DOHH2 (cell line): ENCODE measurements around the gene FAM234A.

Experiments
- H3F3A ChIP-seq: fragments of 200-600 bp; sonication (generic), shearing (Covaris generic); 2 replicates; pipeline ENCODE4 v1.6.0; 2016; ENCODE audit warnings: antibody characterized with exemption, mild to moderate bottlenecking; ENCODE audit not compliant: control insufficient read depth, insufficient read depth
- H3K27ac ChIP-seq: fragments of 200-600 bp; sonication (generic); 2 replicates; pipeline ENCODE4 v1.5.1; 2014; ENCODE audit warnings: low read depth, mild to moderate bottlenecking, low read length, moderate library complexity
- H3K27me3 ChIP-seq: fragments of 200-600 bp; sonication (generic); 2 replicates; pipeline ENCODE4 v1.6.1; 2014; ENCODE audit warnings: mild to moderate bottlenecking, low read length, mixed read lengths; ENCODE audit not compliant: control insufficient read depth
- H3K36me3 ChIP-seq: fragments of 200-600 bp; sonication (generic); 2 replicates; pipeline ENCODE4 v1.6.1; 2014; ENCODE audit warnings: mild to moderate bottlenecking, low read length, moderate library complexity, mixed read lengths; ENCODE audit not compliant: control insufficient read depth
- H3K4me1 ChIP-seq: fragments of 200-600 bp; sonication (generic); 2 replicates; pipeline ENCODE4 v1.6.1; 2014; ENCODE audit warnings: mild to moderate bottlenecking, low read length, mixed read lengths; ENCODE audit not compliant: control insufficient read depth
- H3K4me2 ChIP-seq: fragments of 200-600 bp; sonication (generic); 2 replicates; pipeline ENCODE4 v1.6.0; 2014; ENCODE audit warnings: mild to moderate bottlenecking, low read length, moderate library complexity
- H3K4me3 ChIP-seq: fragments of 200-600 bp; sonication (generic); 2 replicates; pipeline ENCODE4 v1.5.1; 2014; ENCODE audit warnings: mild to moderate bottlenecking, low read length, mixed read lengths
- H3K79me2 ChIP-seq: fragments of 200-600 bp; sonication (generic); 2 replicates; pipeline ENCODE4 v1.6.1; 2014; ENCODE audit warnings: mild to moderate bottlenecking, low read length, mixed read lengths; ENCODE audit not compliant: control insufficient read depth
- H3K9me2 ChIP-seq: fragments of 200-600 bp; sonication (generic); replicated peaks from 2 replicates; pipeline ENCODE4 v1.6.1; 2014; ENCODE audit warnings: mild to moderate bottlenecking, low read length, mixed read lengths; ENCODE audit not compliant: control insufficient read depth
- H3K9me3 ChIP-seq: fragments of 200-600 bp; sonication (generic); 2 replicates; pipeline ENCODE4 v1.6.1; 2014; ENCODE audit warnings: antibody characterized with exemption, low read length, mixed read lengths; ENCODE audit not compliant: control insufficient read depth, insufficient read depth
- H4K20me1 ChIP-seq: fragments of 200-600 bp; sonication (generic); 2 replicates; pipeline ENCODE4 v1.6.0; 2014; ENCODE audit warnings: low read depth, mild to moderate bottlenecking, antibody characterized with exemption, low read length, moderate library complexity; ENCODE audit not compliant: control insufficient read depth, insufficient read depth
- EZH2phosphoT487 ChIP-seq: fragments of 200-600 bp; sonication (generic); IDR thresholded peaks from 2 replicates; pipeline ENCODE4 v1.6.1; 2017; ENCODE audit warnings: borderline replicate concordance, mild to moderate bottlenecking, antibody characterized with exemption, low read length, moderate library complexity, mixed read lengths
- TF ChIP-seq, protein P1 (sequence below): fragments of 200-600 bp; sonication (generic); IDR thresholded peaks from one replicate; pipeline ENCODE4 v1.5.1; 2014; ENCODE audit warnings: antibody characterized with exemption, mild to moderate bottlenecking, low read depth, low read length; ENCODE audit not compliant: poor library complexity, severe bottlenecking

FAM234A gene

DNA sequence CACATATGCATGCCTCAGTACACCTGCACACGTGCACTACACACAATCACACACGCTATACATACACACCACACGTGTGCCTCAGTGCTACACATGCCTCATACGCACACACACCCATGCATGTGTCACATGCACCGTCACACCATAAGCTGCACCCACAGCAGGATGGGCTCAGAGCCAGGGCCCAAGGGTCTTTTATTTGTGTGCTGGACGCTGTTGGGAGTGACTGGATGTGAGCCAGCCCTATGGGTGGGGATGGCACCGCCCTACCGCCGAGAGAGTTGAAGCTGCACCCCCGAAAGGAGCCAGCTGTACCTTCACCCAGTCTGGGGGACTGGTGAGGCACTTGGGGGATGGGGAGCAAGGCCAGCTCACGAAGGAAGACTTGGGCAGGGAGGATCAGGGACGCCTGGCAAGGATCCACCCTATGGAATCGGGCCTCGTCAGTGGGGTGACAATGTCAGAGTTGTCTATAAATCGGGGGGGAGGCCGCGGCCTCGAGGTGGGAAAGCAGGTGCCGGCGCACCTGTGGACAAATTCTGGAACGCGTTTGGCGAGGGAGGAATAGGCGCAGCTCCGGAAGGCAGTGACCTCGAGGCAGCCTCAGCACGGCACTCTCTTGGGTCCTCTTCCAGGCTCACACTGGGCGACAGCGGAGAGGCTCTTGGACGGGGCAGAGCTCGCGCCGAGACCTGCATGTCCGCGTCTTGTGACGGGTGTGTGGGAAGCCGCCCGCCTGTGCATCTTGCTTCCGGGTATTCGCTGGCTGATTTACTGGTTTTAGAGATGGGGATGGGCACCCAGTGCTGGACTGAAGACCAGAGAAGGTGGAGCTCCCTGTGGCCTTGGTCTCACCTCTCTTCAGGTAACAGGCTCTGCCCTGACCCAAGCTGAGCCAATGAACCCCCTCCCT, 33.8 kb downstream of the FAM234A start:
- Histone ChIP-seq H3K9me3 (no peaks in the 10 kb centered on the region), H3K4me1 (no peaks in the 10 kb centered on the region), H3K36me3 (no peaks in the 10 kb centered on the region), H3K4me2 (no peak overlapping the region), H3K79me2 (no peaks in the 10 kb centered on the region), H4K20me1 (no peaks in the 10 kb centered on the region), H3K27me3 (no peaks in the 10 kb centered on the region), H3F3A (no peaks in the 10 kb centered on the region), H3K9me2 (no peaks in the 10 kb centered on the region), H3K27ac (no peak overlapping the region), H3K4me3 (no peak overlapping the region)
- TF ChIP-seq, protein P1, sequence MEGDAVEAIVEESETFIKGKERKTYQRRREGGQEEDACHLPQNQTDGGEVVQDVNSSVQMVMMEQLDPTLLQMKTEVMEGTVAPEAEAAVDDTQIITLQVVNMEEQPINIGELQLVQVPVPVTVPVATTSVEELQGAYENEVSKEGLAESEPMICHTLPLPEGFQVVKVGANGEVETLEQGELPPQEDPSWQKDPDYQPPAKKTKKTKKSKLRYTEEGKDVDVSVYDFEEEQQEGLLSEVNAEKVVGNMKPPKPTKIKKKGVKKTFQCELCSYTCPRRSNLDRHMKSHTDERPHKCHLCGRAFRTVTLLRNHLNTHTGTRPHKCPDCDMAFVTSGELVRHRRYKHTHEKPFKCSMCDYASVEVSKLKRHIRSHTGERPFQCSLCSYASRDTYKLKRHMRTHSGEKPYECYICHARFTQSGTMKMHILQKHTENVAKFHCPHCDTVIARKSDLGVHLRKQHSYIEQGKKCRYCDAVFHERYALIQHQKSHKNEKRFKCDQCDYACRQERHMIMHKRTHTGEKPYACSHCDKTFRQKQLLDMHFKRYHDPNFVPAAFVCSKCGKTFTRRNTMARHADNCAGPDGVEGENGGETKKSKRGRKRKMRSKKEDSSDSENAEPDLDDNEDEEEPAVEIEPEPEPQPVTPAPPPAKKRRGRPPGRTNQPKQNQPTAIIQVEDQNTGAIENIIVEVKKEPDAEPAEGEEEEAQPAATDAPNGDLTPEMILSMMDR: no peak
- TF ChIP-seq EZH2phosphoT487: no peak

DNA sequence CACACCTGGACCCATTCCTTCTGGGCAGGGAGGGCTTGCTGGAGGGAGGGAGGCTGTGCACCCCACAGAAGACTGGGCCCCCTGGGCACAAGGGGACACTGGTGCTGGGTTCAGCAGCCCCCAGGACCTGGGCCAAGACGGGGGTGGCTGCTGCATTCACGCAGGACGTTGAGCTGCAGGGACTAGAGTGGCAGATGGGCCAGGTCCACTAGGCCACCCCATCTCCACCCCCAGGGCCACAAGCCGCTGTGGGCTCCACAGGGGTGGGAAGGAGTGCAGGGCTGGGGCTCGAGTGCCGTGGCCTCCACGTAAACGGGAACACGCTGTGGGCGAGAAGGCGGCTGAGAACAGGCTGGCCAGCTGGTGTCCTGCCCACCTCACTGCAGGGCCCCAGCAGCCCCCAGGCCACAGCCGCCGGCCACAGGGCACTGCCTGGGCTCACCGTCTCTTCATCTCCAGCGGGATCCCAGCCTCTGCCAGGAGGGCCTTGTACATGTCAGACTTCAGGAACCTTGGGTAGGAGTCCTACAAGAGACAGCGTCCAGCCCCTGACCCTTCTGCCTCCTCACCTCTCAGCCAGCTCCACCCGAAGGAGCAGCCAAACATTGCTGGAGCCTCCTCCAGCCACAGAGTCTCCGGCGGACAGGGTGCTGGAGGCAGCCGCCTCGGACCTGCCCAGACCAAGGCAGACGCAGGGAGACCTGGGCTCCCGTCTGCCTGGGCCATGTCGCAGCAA, 34.6 kb downstream of the FAM234A start:
- Histone ChIP-seq H3K27me3 (peaks cover 3% of the 10 kb centered on the region; the same call in 1 of the 2 replicates), H3K9me3 (no peaks in the 10 kb centered on the region), H3F3A (no peaks in the 10 kb centered on the region), H4K20me1 (no peaks in the 10 kb centered on the region), H3K27ac (no peak overlapping the region), H3K4me3 (no peak overlapping the region), H3K4me2 (no peak overlapping the region), H3K9me2 (no peaks in the 10 kb centered on the region), H3K4me1 (no peaks in the 10 kb centered on the region), H3K36me3 (no peaks in the 10 kb centered on the region), H3K79me2 (no peaks in the 10 kb centered on the region)
- TF ChIP-seq, protein P1: no peak
- TF ChIP-seq EZH2phosphoT487: no peak

DNA sequence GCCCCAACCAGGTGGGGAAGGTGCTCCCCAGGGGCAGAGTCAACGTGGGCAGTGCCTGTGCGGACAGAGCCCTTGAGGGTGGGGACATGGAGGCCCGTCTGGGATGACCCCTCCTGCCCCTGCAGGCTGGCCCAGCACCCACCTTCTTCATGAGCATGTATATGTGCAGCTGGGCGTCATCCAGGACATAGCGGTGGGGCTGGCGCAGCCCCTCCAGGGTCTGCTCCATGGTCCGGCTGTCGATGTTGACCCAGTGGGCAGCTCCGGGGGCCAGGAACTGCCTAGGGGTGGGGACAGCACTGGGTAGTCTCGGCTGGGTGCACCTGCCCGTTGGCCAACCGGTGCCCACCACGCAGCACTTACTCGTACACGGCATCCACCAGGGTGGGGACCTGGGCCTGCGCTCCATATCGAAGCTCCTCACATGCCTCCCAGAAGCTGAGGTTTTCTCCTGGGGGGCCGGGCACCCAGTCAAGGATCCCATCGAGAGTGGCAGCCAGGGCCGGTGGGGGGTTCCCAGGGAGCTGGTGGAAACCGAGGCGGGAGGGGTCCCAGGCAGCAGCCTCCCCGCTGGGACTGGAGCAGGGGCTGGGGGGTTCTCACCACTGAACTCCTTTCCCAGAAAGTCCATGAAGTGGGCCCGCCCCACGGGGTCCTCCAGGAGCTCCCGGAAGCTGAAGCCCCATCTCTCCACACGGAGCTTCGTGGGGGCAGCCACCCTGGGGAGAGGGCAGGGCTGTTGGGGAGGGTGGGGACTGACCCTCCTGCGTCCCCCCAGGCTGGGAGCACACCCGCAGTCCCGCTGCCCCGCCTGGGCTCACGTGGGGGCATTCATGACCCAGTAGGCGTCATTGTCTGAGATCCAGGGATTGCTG, 36.0 kb downstream of the FAM234A start:
- Histone ChIP-seq H3F3A (no peaks in the 10 kb centered on the region), H3K79me2 (no peaks in the 10 kb centered on the region), H3K27ac (no peak overlapping the region), H3K4me3 (no peak overlapping the region), H3K4me1 (peaks cover 3% of the 10 kb centered on the region; the same call in 1 of the 2 replicates), H3K36me3 (no peaks in the 10 kb centered on the region), H3K27me3 (peaks cover 14% of the 10 kb centered on the region), H3K9me2 (no peaks in the 10 kb centered on the region), H3K9me3 (no peaks in the 10 kb centered on the region), H4K20me1 (no peaks in the 10 kb centered on the region), H3K4me2 (no peak overlapping the region)
- no peak for TF ChIP-seq EZH2phosphoT487
- TF ChIP-seq, protein P1: no peak
